Gastrocnemius medialis (tissue), 4 donors: ENCODE results near the gene MINDY4. TPM values are rescaled to one million over a fixed set of nuclear protein-coding genes. Genes with fewer than 3 reads are reported as not detected.

ENCODE experiments used
- ATAC-seq, 2 donors: fragments of 150-250 bp; one replicate each; pipeline ENCODE4 v1.9.1; 2016
- DNase-seq, 2 donors: peaks; one replicate each; pipeline ENCODE4 v3.0.0-alpha.2; 2019
- H3K27ac ChIP-seq, 4 donors: fragments of 200-600 bp; sonication (generic); 1 replicate in 1 of 4; 2 replicates in 3 of 4; pipeline ENCODE4 v1.5.1; 2016 to 2018; ENCODE audit warnings: mild to moderate bottlenecking in 2 of 4, moderate library complexity in 1 of 4
- H3K27me3 ChIP-seq, 3 donors: fragments of 200-600 bp; sonication (generic) in 2 of 3; 1 replicate in 1 of 3; 2 replicates in 2 of 3; pipeline versions ENCODE4 v1.5.1 to v1.6.0; 2016 to 2019; ENCODE audit warnings: mild to moderate bottlenecking in 1 of 3, moderate library complexity in 1 of 3
- H3K36me3 ChIP-seq, 2 donors: fragments of 200-600 bp; sonication (generic) in 1 of 2; one replicate each; pipeline ENCODE4 v1.5.1; 2017 to 2018
- H3K4me1 ChIP-seq, 2 donors: fragments of 200-600 bp; sonication (generic) in 1 of 2; one replicate each; pipeline ENCODE4 v1.5.1; 2016 to 2017; ENCODE audit warnings: mild to moderate bottlenecking in 2 of 2
- H3K4me3 ChIP-seq, 4 donors: fragments of 200-600 bp; sonication (generic) in 3 of 4; 1 replicate in 1 of 4; 2 replicates in 3 of 4; pipeline ENCODE4 v1.5.1; 2016 to 2019; ENCODE audit warnings: mild to moderate bottlenecking in 2 of 4
- H3K9me3 ChIP-seq, 3 donors: fragments of 200-600 bp; sonication (generic) in 2 of 3; 1 replicate in 1 of 3; 2 replicates in 2 of 3; pipeline ENCODE4 v1.5.1; 2016 to 2019
- CTCF ChIP-seq, 5 experiments: fragments of 450-650 bp in 3 of 5; fragments of 200-600 bp in 2 of 5; sonication (generic) in 2 of 5; IDR thresholded peaks in 4 of 5; conservative IDR thresholded peaks in 1 of 5; 1 replicate in 4 of 5; 2 replicates in 1 of 5; pipeline ENCODE4 v1.5.1; 2016 to 2019; ENCODE audit warnings: antibody characterized with exemption in 5 of 5, mild to moderate bottlenecking in 3 of 5, moderate library complexity in 3 of 5
- POLR2A ChIP-seq, 2 donors: fragments of 450-650 bp; IDR thresholded peaks; one replicate each; pipeline ENCODE4 v1.6.1; 2017; ENCODE audit warnings: antibody characterized with exemption in 2 of 2, mild to moderate bottlenecking in 2 of 2, moderate library complexity in 2 of 2
- in situ Hi-C, 4 donors: fragments of 200-750 bp; cut with MboI; loops; one replicate each; pipeline versions ENCODE4 v1.15.0 to v1.8.0; 2017; ENCODE audit warnings: low sequenced_read_pairs in 4 of 4
- intact Hi-C: fragments of 100-400 bp; cut with DNase I; formaldehyde crosslinking; loops from one replicate; pipeline ENCODE4 v1.15.1; 2023; ENCODE audit warnings: low total_unique reads
- total RNA-seq, 4 donors: library from RNA; depleted of rRNA; stranded (reverse); fragments of >200 nt; gene quantifications; one replicate each; pipeline versions ENCODE4 v1.1.0 to v1.2.3, GENCODE V29; 2016

Gene MINDY4
- total RNA-seq, 4 donors from 2014 or later = 1.4 to 4.3 (median 3.0) TPM

- intact Hi-C loops (no loop called here), in situ Hi-C loops (no loop called here)
- Histone ChIP-seq H3K9me3 (no peaks in the 10 kb centered on the region), H3K4me3 (no peak overlapping the region), H3K36me3 (no peaks in the 10 kb centered on the region), H3K27me3 (no peaks in the 10 kb centered on the region), H3K4me1 (no peaks in the 10 kb centered on the region), H3K27ac (no peak overlapping the region)
- ATAC-seq (no peak), DNase-seq (no peak)
- TF ChIP-seq POLR2A (IDR thresholded peaks at IDR 0.05) = no peak
- TF ChIP-seq CTCF (IDR thresholded peaks at IDR 0.05 in 4 of 5, conservative IDR thresholded peaks at IDR 0.05 in 1 of 5) = no peak
These were observed 66.8 kb downstream of the MINDY4 start for GRCh38 chr7:30838008-30838407.

GRCh38 chr7:30840141-30841024 is 69.2 kb downstream of the MINDY4 start:
- in situ Hi-C loops = no loop called here
- intact Hi-C loops = no loop called here
- H3K27me3 ChIP-seq = no peaks in the 10 kb centered on the region
- peaks cover 0 to under 1% of the 10 kb centered on the region in 2 donors for H3K4me1 ChIP-seq
- DNase-seq = no peak
- TF ChIP-seq POLR2A (IDR thresholded peaks at IDR 0.05) (no peak), CTCF (IDR thresholded peaks at IDR 0.05 in 4 of 5, conservative IDR thresholded peaks at IDR 0.05 in 1 of 5) (no peak)
- peak overlapping the region in 1 of 4 donors; percentile 16 for H3K27ac ChIP-seq
- H3K9me3 ChIP-seq = no peaks in the 10 kb centered on the region
- no peaks in the 10 kb centered on the region for H3K36me3 ChIP-seq
- ATAC-seq = no peak
- H3K4me3 ChIP-seq = no peak overlapping the region

- Histone ChIP-seq H3K4me1 (peaks cover 0 to 7% of the 10 kb centered on the region in 2 donors), H3K36me3 (no peaks in the 10 kb centered on the region), H3K4me3 (no peak overlapping the region), H3K27ac (peak overlapping the region in 1 of 4 donors; percentile 16), H3K9me3 (no peaks in the 10 kb centered on the region), H3K27me3 (no peaks in the 10 kb centered on the region)
- no peak for TF ChIP-seq CTCF (IDR thresholded peaks at IDR 0.05 in 4 of 5, conservative IDR thresholded peaks at IDR 0.05 in 1 of 5)
- no peak for TF ChIP-seq POLR2A (IDR thresholded peaks at IDR 0.05)
- intact Hi-C loops (no loop called here), in situ Hi-C loops (no loop called here)
- ATAC-seq (no peak), DNase-seq (no peak)
These were observed 70.0 kb downstream of the MINDY4 start for GRCh38 chr7:30841025-30841735.

DNA sequence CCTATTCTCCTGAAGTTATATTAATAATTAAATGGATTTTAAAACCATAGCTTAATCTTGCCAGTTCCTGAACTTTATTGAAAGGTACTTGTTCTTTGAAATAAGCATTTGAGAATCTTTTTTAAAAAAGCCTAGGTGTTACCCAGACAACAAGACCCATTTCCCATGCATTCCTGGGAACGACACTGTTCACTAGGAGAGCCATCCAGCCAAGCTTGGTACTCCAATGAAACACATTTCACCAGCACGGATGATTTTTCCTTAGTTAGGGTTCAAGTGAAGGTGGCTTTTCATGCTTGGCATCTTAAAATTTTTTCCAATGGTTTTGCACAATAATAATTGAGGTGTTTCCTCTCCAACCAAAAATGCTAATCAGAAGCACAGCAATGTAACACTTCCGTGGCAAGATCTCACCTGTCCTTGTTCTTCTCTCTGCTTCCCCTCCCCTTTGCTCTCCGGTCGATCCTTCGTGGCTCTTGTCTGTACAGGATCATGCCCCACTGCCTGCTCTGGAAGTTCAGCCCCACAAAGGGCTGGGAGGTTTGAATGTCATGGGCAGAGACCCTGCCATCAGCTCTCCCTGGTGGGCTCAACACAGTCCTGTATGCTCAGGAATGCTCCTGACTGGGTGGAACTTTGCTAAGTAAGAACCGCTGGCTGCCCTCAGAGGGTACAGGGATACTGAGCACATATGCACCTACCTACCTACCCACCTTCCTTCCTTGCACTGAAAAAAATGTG is 70.8 kb downstream of the MINDY4 start:
- Histone ChIP-seq H3K9me3 (no peaks in the 10 kb centered on the region), H3K36me3 (no peaks in the 10 kb centered on the region), H3K27me3 (no peaks in the 10 kb centered on the region), H3K27ac (no peak overlapping the region), H3K4me1 (peaks cover 0 to 7% of the 10 kb centered on the region in 2 donors), H3K4me3 (no peak overlapping the region)
- intact Hi-C loops (no loop called here), in situ Hi-C loops (no loop called here)
- no peak for ATAC-seq
- TF ChIP-seq POLR2A (IDR thresholded peaks at IDR 0.05) (no peak), CTCF (IDR thresholded peaks at IDR 0.05 in 4 of 5, conservative IDR thresholded peaks at IDR 0.05 in 1 of 5) (no peak)
- DNase-seq = no peak
